Posterior vena cava (tissue), 2 donors: ENCODE measurements around the gene TMEM119. TPM values are rescaled to one million over a fixed set of nuclear protein-coding genes. Genes with fewer than 3 reads are reported as not detected.

ENCODE experiments used
- DNase-seq: peaks from one replicate; pipeline ENCODE4 v3.0.0-alpha.2; 2020; ENCODE audit warnings: low spot score
- intact Hi-C, 2 donors: fragments of 100-400 bp; cut with DNase I; formaldehyde crosslinking; loops; one replicate each; pipeline versions ENCODE4 v1.14.1 to v1.14.2; 2022 to 2023
- long read RNA-seq, 2 donors: library from polyadenylated mRNA; unstranded; transcript quantifications; one replicate each; pipeline ENCODE4 v2.0.0, GENCODE V29; 2020 to 2021
- total RNA-seq, 2 donors: library from RNA; stranded (reverse); fragmentation: NEBNext Ultra II Directional; extraction: Animal tissue kit (Norgen Biotek cat#: 25700); gene quantifications; one replicate each; pipeline ENCODE4 v1.2.1, GENCODE V29; 2021
- donor health status: DM: yes; HTN: yes; CAD: no.
- donor health status: DM: yes; HTN: yes; CAD: no.

Gene TMEM119
- total RNA-seq = 10 to 100 TPM; 12.7 to 72.5 TPM
- long read RNA-seq, donor 1, transcript TMEM119-201 (2 exons, 2,707 nt) = major isoform, 34 of 73 reads
- long read RNA-seq, donor 1, partial matches to known transcripts = 2 of 73 reads
- long read RNA-seq, donor 1, other reads (novel, unspliced or antisense) = 36 of 73 reads
- long read RNA-seq, donor 2, transcript TMEM119-201 (2 exons, 2,707 nt) = major isoform, 21 of 49 reads
- long read RNA-seq, donor 2, partial matches to known transcripts = 0 of 49 reads
- long read RNA-seq, donor 2, other reads (novel, unspliced or antisense) = 28 of 49 reads

GRCh38 chr12:108597559-108598471 lies at the start of gene TMEM119:
TMEM119 (minus strand) TSS chr12:108598084; CDS start chr12:108592383, 5,701 bp downstream.
- no peak for DNase-seq
- intact Hi-C loops = no loop called here

GRCh38 chr12:108646600-108647579 lies 49.0 kb upstream of the TMEM119 start:
- DNase-seq = no peak
- intact Hi-C loops = no loop called here

GRCh38 chr12:108645686-108646599 lies 48.1 kb upstream of the TMEM119 start:
- intact Hi-C loops = no loop called here
- DNase-seq = no peak

- DNase-seq = no peak
- intact Hi-C loops = no loop called here
Measured at GRCh38 chr12:108644811-108645120, 46.9 kb upstream of the TMEM119 start.

- intact Hi-C loops = no loop called here
- no peak for DNase-seq
Measured at GRCh38 chr12:108643941-108644810, 46.3 kb upstream of the TMEM119 start.

- intact Hi-C loops = no loop called here
Measured at GRCh38 chr12:108642899-108643654, 45.2 kb upstream of the TMEM119 start.

GRCh38 chr12:108642269-108642870 lies 44.5 kb upstream of the TMEM119 start:
- DNase-seq = no peak

More at GRCh38 chr12:108642899-108643654, 45.2 kb upstream of the TMEM119 start:
- DNase-seq = no peak

GRCh38 chr12:108641446-108642268 lies 43.8 kb upstream of the TMEM119 start:
- no peak for DNase-seq
- intact Hi-C loops = no loop called here

More at GRCh38 chr12:108642269-108642870, 44.5 kb upstream of the TMEM119 start:
- intact Hi-C loops = no loop called here

GRCh38 chr12:108640802-108641445 lies 43.0 kb upstream of the TMEM119 start:
- intact Hi-C loops = no loop called here
- DNase-seq = no peak

GRCh38 chr12:108638997-108639822 lies 41.3 kb upstream of the TMEM119 start:
- DNase-seq = no peak
- intact Hi-C loops = no loop called here

- no peak for DNase-seq
Measured at GRCh38 chr12:108638141-108638827, 40.4 kb upstream of the TMEM119 start.

GRCh38 chr12:108637222-108637971 lies 39.5 kb upstream of the TMEM119 start:
- intact Hi-C loops = no loop called here

More at GRCh38 chr12:108638141-108638827, 40.4 kb upstream of the TMEM119 start:
- intact Hi-C loops = no loop called here

More at GRCh38 chr12:108637222-108637971, 39.5 kb upstream of the TMEM119 start:
- no peak for DNase-seq
